Left cardiac atrium (tissue), 4 donors: ENCODE measurements around the gene RPL38. TPM values are rescaled to one million over a fixed set of nuclear protein-coding genes. Genes with fewer than 3 reads are reported as not detected.

Experiments
- ATAC-seq, 2 donors: fragments of 200-7000 bp; cut with Tn5 transposase; one replicate each; pipeline ENCODE4 v1.9.1; 2020; ENCODE audit warnings: mild to moderate bottlenecking in 2 of 2, moderate library complexity in 2 of 2
- DNase-seq: peaks from one replicate; pipeline ENCODE4 v3.0.0-alpha.2; 2020
- intact Hi-C, 2 donors: fragments of 100-400 bp; cut with DNase I; formaldehyde crosslinking; loops; one replicate each; pipeline versions ENCODE4 v1.14.1 to v1.15.1; 2022 to 2023
- total RNA-seq, 2 donors: library from RNA; stranded (reverse); fragmentation: NEBNext Ultra II Directional; extraction: Animal tissue kit (Norgen Biotek cat#: 25700); gene quantifications; one replicate each; pipeline ENCODE4 v1.2.1, GENCODE V29; 2021
- donor health status: DM: no; HTN: yes; CAD: no.
- donor health status: DM: no; HTN: yes; CAD: no; lungs with severe emphysema.
- donor health status: DM: yes; HTN: yes; CAD: no.
- donor health status: Dilated cardiomyopathy.

Gene RPL38
- total RNA-seq, 2 donors from 2014 or later, result 657 to 709 TPM

DNA sequence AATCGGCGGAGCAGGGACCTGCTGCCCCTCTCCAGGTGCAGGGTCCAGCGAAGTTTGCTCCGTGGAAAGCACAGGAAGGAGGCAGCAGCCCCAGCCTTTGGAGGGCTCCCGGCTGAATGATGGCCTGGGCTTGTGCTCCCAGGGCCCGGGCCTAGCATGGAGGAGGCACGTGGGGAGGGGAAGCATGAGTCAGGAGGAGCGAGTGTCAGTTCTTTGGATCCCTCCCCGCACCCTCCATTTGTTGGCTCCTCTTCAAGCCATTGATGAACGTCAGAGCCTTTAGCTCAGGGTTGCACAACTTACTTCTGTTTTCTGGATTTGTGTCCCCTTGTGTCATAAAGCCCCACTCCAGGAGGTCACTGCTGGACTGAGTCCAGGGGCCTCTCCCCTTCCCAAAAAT lies 35.7 kb downstream of the RPL38 start:
- ATAC-seq (no peak), DNase-seq (peak; percentile 54)
- intact Hi-C loops, result no loop called here

DNA sequence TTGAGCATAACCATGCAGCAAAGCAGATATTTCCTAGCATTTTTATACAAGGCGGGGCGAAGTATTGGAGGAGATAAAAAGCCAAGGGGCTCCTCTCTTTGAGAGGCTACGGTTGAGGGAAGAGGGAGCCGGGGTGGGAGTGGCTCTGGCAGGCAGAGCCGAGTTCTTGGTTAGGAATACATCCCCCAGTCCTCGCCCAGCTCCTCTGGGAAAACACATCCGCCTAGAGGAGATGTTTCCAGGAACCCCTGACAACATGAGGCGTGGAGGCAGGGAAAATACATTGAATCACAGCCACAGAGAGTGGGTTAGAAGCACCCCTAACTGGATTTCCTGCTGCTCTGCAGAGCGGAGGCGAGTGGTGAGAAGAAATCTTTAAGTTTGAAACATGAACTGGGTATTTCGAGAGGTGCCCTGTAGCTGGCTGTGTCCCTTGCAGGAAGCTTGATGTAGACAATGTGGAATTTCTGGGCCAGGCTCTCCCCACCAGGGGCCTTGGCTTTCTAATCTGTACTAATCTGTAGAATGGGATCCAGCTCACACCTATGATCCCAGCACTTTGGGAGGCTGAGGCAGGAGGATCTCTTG lies 37.2 kb downstream of the RPL38 start:
- ATAC-seq, result peak; percentile 20 to 44
- intact Hi-C loops, result loop anchor here in 1 of 2 donors (10.0 kb wide), 1 partner anchor 54 kb away; no protein-coding TSS in a partner anchor
- peak; percentile 71 for DNase-seq

DNA sequence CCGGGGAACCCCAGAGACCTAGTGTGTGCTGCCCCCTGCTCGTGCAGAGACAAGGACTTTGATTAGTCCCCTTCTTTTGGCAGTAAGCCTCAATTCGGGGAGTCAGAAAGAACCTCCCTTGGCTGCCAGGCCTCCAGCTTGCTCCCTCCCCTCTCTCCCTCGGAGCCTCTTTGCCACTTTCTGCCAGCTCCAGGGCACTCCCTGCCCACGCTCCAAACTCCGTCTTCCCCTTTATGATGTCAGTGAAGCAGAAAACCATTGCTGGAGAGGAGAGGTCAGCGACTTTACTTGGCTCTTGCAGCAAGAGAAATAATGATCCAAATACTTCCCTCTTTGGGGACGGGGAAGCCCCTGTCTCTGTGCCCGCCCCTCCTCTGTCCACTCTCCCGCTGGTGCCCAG lies 38.0 kb downstream of the RPL38 start:
- peak; percentile 48 for DNase-seq
- intact Hi-C loops, result loop anchor here in 1 of 2 donors (10.0 kb wide), 1 partner anchor 53 kb away; no protein-coding TSS in a partner anchor
- ATAC-seq, result peak; percentile 32 to 62

GRCh38 chr17:74241847-74242246 lies 38.4 kb downstream of the RPL38 start:
- DNase-seq, result no peak
- ATAC-seq, result peak in 1 of 2 donors; percentile 3
- intact Hi-C loops, result loop anchor here in 1 of 2 donors (10.0 kb wide), 1 partner anchor 53 kb away; no protein-coding TSS in a partner anchor

DNA sequence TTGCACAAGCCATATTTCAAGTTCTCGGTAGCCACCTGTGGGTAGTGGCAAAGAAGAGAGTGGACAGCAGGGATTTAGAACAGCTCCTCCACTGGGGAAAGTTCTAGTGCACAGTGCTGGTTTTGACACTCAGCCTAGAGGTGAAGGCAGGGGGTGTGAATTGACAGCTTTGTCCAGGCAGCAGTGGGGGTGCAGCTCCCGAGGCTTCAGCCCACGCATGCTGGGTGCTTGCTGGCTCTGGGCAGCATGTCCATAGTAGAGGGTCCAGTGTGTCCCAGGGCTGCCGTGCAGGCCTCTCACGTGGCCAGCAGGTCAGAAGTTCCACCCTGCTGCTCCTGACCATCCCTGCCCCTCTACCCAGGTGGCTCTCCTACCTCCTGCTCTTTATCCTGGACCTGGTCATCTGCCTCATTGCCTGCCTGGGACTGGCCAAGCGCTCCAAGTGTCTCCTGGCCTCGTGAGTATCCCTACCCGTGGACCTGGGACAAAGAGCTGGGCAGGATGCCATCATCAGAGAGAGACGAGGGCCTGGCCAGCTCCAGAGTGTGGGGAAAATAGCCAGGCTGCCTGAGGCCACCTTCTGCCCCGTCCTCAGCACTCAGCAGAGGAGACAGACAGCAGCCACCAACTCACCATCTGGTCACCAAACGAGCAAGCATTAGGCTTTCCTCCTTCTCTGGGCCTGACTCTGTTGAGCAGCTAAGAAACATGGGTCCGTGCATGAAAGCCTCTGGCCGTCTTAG lies 39.7 kb downstream of the RPL38 start:
- DNase-seq, result peak; percentile 70
- peak; percentile 74 to 86 for ATAC-seq
- intact Hi-C loops, result loop anchor here in 1 of 2 donors (10.0 kb wide), 1 partner anchor 52 kb away; no protein-coding TSS in a partner anchor

DNA sequence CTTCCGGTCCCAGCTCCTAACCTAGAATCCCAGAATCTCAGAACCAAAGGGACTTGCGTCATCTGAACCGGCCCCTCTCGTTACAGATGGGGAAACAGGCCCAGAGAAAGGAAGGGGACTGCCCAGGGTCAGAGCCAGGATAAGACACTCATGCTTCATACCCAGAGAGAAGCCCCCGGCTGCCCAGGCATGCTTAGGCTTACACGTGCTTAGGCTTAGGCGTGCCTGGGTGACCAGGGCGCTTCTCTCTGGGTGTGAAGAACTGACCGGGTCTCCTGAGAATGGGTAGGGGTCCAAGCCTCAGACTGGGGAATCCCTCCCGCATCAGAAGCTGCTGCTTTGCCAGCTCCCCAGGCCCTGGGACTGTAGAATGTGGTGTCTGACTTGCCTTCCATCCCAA lies 40.6 kb downstream of the RPL38 start:
- ATAC-seq, result no peak
- no peak for DNase-seq
- intact Hi-C loops, result loop anchor here in 1 of 2 donors (10.0 kb wide), 1 partner anchor 51 kb away; no protein-coding TSS in a partner anchor

GRCh38 chr17:74244548-74244947 lies 41.1 kb downstream of the RPL38 start:
- ATAC-seq, result no peak
- intact Hi-C loops, result loop anchor here in 1 of 2 donors (10.0 kb wide), 1 partner anchor 50 kb away; no protein-coding TSS in a partner anchor
- no peak for DNase-seq

GRCh38 chr17:74245145-74245831 lies 41.8 kb downstream of the RPL38 start:
- intact Hi-C loops, result loop anchor here in 1 of 2 donors (10.0 kb wide), 1 partner anchor 50 kb away; no protein-coding TSS in a partner anchor
- DNase-seq, result no peak
- no peak for ATAC-seq

DNA sequence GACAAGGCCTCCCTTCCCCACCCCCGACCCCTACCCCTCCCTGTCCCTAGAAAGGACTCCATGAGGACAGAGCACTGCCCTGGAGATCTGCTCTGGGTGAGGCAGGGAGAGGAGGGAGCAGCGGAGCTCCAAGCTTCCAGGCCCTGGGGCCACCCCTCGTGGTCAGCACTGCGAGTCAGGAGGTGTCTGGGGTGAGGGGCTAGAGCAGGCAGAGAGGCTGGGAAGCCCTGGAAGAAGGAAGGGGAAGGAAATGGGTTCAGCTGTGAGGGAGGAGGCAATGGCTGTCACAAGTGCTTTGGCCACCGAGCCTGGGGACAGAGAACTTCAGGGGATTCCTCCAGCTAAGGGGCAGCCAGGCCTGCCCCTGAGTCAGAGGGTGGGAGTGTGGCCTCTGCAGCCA lies 42.4 kb downstream of the RPL38 start:
- ATAC-seq (no peak), DNase-seq (no peak)
- intact Hi-C loops, result loop anchor here in 1 of 2 donors (10.0 kb wide), 1 partner anchor 49 kb away; no protein-coding TSS in a partner anchor

DNA sequence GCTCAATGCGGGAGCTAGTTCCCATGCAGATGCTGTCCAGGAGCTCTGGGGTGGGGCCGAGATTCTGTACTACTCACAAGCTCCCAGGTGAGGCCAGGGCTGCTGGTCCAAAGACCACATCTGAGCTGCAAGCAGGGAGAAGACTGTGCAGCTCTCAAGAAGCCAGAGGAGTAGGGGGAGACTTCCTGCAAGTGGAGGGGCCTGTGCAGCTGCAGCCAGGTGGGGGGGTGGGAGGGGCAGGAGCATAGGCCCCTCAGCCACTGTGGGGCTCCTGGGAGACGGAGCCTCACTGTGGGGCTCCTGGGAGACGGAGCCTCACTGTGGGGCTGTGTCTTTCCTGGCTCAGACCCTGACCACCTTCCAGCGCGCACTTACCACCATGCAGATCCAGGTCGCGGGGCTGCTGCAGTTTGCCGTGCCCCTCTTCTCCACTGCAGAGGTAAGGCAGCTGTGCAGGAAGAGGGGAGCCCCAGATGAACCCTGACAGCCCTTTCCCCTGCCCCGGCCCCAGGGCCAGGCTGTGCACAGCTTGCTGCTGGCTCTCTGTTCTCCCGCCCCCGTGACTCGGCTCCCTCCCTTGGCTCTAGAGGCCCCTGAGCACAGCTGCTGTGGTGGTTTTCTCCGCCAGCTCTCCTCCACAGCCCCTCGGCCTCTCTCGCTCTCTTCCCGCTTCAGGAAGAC lies 46.3 kb downstream of the RPL38 start:
- intact Hi-C loops, result loop anchor here in 1 of 2 donors (10.0 kb wide), 1 partner anchor 45 kb away; no protein-coding TSS in a partner anchor
- DNase-seq, result no peak
- ATAC-seq, result peak; percentile 18 to 58

DNA sequence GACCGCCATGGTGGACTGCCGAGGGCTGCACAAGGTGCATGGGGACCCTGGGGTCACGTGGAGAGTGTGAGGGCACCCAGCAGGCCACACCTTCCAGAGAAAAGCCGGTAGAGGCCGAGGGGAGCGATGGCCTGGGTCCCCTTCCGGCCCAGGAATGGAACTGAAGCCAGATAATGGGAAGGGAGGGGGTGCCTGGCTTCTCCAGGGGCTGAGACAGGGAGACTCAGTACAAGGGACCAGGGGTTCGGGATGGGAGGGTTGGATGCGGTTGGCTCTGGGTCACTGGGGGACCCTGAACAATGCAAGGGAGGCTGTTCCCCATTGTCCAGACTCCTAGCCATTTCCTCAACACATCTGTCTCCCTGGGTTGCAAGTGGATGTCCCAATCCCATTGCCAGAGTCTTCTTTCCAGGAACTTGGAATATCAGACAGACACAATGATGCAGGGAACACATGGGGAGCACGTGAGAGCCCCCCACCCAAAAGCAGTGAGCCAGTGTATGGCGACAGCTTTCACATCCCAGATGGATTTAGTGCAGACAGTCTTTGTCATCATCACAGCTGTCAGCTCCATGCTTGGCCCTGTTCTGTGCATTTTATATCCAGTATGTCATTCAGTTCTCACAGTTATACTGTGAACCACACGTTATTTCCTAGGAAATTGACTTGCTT lies 47.0 kb downstream of the RPL38 start:
- no peak for DNase-seq
- peak in 1 of 2 donors; percentile 15 for ATAC-seq
- intact Hi-C loops, result no loop called here

DNA sequence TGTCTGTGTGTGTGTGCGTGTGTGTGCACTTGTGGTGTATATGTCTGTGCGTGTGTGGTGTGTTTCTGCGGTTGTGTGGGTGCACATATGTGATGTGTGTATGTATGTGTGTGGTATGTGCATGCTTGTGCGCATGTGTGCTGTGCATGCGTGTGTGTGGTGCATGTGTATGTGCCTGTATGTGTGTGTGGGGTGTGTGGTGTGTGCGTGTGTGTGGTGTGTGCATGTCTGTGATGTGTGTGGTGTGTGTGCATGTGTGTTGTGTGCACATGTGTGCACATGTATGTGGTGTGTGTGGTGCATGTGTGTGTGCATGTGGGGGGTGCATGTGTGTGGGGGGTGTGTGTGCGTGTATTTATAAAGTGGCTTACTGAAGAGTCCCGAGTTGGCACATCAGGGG lies 47.6 kb downstream of the RPL38 start:
- DNase-seq (no peak), ATAC-seq (no peak)
- intact Hi-C loops, result no loop called here

DNA sequence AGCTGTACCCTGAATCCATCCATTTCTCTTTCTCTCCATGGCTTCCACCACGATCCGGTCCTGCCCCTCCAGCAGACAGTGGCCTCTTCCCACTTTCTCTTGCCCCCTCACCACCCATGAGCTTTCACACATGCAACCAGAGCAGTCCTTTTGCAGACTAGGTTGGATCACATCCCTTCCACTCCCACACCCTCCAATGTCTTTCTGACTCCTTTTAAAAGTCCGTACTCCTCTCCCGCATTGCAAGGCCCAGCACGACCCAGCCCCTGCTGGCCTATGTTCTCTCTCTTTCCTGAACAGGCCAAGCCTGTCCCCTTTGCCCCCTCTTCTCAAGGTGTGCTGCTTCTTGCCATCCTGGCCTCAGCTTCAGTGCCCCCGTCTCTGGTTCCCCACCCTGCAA lies 48.1 kb downstream of the RPL38 start:
- DNase-seq (no peak), ATAC-seq (no peak)
- intact Hi-C loops, result no loop called here

GRCh38 chr17:74252211-74252610 lies 48.7 kb downstream of the RPL38 start:
- DNase-seq (no peak), ATAC-seq (no peak)
- intact Hi-C loops, result no loop called here

DNA sequence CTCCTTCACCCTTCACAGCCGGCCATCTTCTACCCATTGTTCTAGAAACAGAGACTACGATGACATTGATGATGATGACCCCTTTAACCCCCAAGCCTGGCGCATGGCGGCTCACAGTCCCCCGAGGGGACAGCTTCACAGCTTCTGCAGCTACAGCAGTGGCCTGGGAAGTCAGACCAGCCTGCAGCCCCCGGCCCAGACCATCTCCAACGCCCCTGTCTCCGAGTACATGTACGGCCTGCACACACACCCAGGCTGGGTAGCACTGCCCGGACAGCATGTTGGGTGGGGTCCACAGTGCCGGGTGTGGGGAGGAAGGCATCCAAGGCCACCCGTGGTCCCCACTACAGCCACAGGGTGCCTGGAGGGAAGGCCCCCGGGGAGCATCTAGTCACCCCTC lies 49.6 kb downstream of the RPL38 start:
- DNase-seq (no peak), ATAC-seq (no peak)
- intact Hi-C loops, result no loop called here

DNA sequence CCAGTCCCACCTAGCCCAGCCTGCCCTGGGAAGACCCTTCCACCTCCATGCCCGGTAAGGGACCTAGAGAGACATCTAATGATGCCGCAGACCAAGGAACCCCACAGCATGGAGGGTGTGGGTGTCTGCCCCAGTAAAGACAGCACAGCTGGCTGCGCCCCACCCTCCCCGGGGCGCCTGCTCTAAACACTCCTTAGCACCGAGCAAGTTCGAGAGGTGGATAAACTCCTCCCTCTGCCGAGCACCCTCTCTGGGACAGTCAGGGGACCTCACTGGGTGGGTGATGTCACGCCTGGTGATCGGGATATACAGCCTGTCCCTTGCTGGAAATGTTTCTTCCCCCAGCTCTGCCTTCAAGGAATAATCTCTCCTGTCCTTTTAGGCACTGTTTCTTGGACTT lies 53.8 kb downstream of the RPL38 start:
- DNase-seq (no peak), ATAC-seq (no peak)
- intact Hi-C loops, result no loop called here

- no peak for DNase-seq
- no peak for ATAC-seq
- intact Hi-C loops, result no loop called here
These were observed 56.4 kb downstream of the RPL38 start for GRCh38 chr17:74259667-74260524.
